IMR-90 (cell line): ENCODE data around the gene PIP5K1A. TPM values are rescaled to one million over a fixed set of nuclear protein-coding genes. Genes with fewer than 3 reads are reported as not detected.

Source experiments
- ATAC-seq: fragments of 200-7000 bp; cut with Tn5 transposase; 2 replicates; pipeline ENCODE4 v1.9.1; 2020; ENCODE audit warnings: low read depth, mild to moderate bottlenecking, moderate library complexity
- BruUV-seq: library from RNA; stranded (reverse); fragments of 400-500 nt; replicated peaks from 2 replicates; lab custom pipeline; 2021; lab: Mats Ljungman, UMichigan
- CTCF ChIA-PET: fragments of 300-600 bp; formaldehyde crosslinking; extraction: SDS; loops from one replicate; lab custom pipeline; 2021; ENCODE audit warnings: antibody characterized with exemption; lab: Yijun Ruan, JAX
- POLR2A ChIA-PET: fragments of 300-600 bp; sonication (Branson Sonifier 250); formaldehyde crosslinking; loops from one replicate; lab custom pipeline; 2022; ENCODE audit warnings: antibody characterized with exemption; ENCODE audit not compliant: unreplicated experiment; lab: Charles Lee
- DNase-seq: peaks from one replicate; pipeline ENCODE4 v3.0.0; 2013
- H2AFZ ChIP-seq: replicated peaks from 2 replicates; pipeline ENCODE3; 2013; ENCODE audit warnings: low read length, mild to moderate bottlenecking; ENCODE audit not compliant: poor library complexity
- H2AK5ac ChIP-seq: 2 replicates; pipeline ENCODE4 v1.6.1; 2013; ENCODE audit warnings: low read depth, low read length, inconsistent platforms
- H2AK9ac ChIP-seq: replicated peaks from 2 replicates; pipeline ENCODE3; 2013; ENCODE audit warnings: mild to moderate bottlenecking, low read depth, low read length, moderate library complexity; ENCODE audit not compliant: poor library complexity
- H2BK120ac ChIP-seq: 2 replicates; pipeline ENCODE4 v1.6.1; 2013; ENCODE audit warnings: low read depth, low read length, inconsistent platforms
- H2BK15ac ChIP-seq: 3 replicates; pipeline ENCODE4 v1.6.1; 2013; ENCODE audit warnings: low read depth, low read length, inconsistent platforms
- H2BK20ac ChIP-seq: 2 replicates; pipeline ENCODE4 v1.6.1; 2013; ENCODE audit warnings: low read depth, mild to moderate bottlenecking, inconsistent platforms, low read length, moderate library complexity
- H2BK5ac ChIP-seq: 2 replicates; pipeline ENCODE4 v1.6.1; 2013; ENCODE audit warnings: mild to moderate bottlenecking, low read depth, low read length, inconsistent platforms; ENCODE audit not compliant: poor library complexity, severe bottlenecking
- H3K14ac ChIP-seq: replicated peaks from 2 replicates; pipeline ENCODE4 v1.6.1; 2013; ENCODE audit warnings: low read depth, low read length, inconsistent platforms
- H3K18ac ChIP-seq: 2 replicates; pipeline ENCODE4 v1.6.1; 2013; ENCODE audit warnings: low read depth, low read length, control low read depth
- H3K23ac ChIP-seq: 2 replicates; pipeline ENCODE4 v1.6.1; 2013; ENCODE audit warnings: low read depth, low read length, inconsistent platforms
- H3K27ac ChIP-seq: 2 replicates; pipeline ENCODE4 v1.5.1; 2013; ENCODE audit warnings: mild to moderate bottlenecking, control low read depth, low read length; ENCODE audit not compliant: insufficient read depth
- H3K27me3 ChIP-seq: 2 replicates; pipeline ENCODE4 v1.6.1; 2013; ENCODE audit warnings: low read length; ENCODE audit not compliant: control insufficient read depth, insufficient read depth
- H3K36me3 ChIP-seq: 2 replicates; pipeline ENCODE4 v1.6.1; 2013; ENCODE audit warnings: low read length, mixed read lengths; ENCODE audit not compliant: control insufficient read depth, insufficient read depth
- H3K4ac ChIP-seq: 2 replicates; pipeline ENCODE4 v1.6.1; 2013; ENCODE audit warnings: low read depth, low read length, inconsistent platforms
- H3K4me1 ChIP-seq: 2 replicates; pipeline ENCODE4 v1.6.1; 2013; ENCODE audit warnings: low read length, mixed read lengths; ENCODE audit not compliant: control insufficient read depth, insufficient read depth
- H3K4me2 ChIP-seq: 2 replicates; pipeline ENCODE4 v1.6.1; 2013; ENCODE audit warnings: low read depth, mild to moderate bottlenecking, control low read depth, low read length, moderate library complexity
- H3K4me3 ChIP-seq: 2 replicates; pipeline ENCODE4 v1.5.1; 2013; ENCODE audit warnings: low read depth, mild to moderate bottlenecking, control low read depth, low read length, moderate library complexity; ENCODE audit not compliant: insufficient read depth
- H3K56ac ChIP-seq: 2 replicates; pipeline ENCODE4 v1.6.1; 2013; ENCODE audit warnings: low read length, inconsistent platforms; ENCODE audit not compliant: insufficient read depth; ENCODE audit errors: extremely low read depth
- H3K79me1 ChIP-seq, 2 experiments: 2 replicates each; pipeline ENCODE4 v1.6.1; 2013; ENCODE audit warnings: low read length in 2 of 2, inconsistent platforms in 1 of 2, low read depth in 1 of 2
- H3K9ac ChIP-seq: 2 replicates; pipeline ENCODE4 v1.6.1; 2013; ENCODE audit warnings: low read depth, low read length, control low read depth
- H3K9me1 ChIP-seq: 2 replicates; pipeline ENCODE4 v1.6.1; 2013; ENCODE audit warnings: low read length, inconsistent platforms; ENCODE audit not compliant: insufficient read depth
- H3K9me3 ChIP-seq: 2 replicates; pipeline ENCODE4 v1.6.1; 2013; ENCODE audit warnings: low read length; ENCODE audit not compliant: control insufficient read depth, insufficient read depth
- H4K20me1 ChIP-seq: 2 replicates; pipeline ENCODE4 v1.6.1; 2013; ENCODE audit warnings: low read length, inconsistent platforms; ENCODE audit not compliant: insufficient read depth
- H4K5ac ChIP-seq: 2 replicates; pipeline ENCODE4 v1.6.1; 2013; ENCODE audit warnings: mild to moderate bottlenecking, low read depth, low read length, control low read depth
- H4K8ac ChIP-seq, 2 experiments: 2 replicates each; pipeline ENCODE4 v1.6.1; 2013; ENCODE audit warnings: low read depth in 2 of 2, low read length in 2 of 2, control low read depth in 1 of 2, inconsistent platforms in 1 of 2
- H4K91ac ChIP-seq: 2 replicates; pipeline ENCODE4 v1.6.1; 2013; ENCODE audit warnings: low read depth, low read length, inconsistent platforms; ENCODE audit not compliant: insufficient read depth
- CEBPB ChIP-seq: IDR thresholded peaks from 2 replicates; pipeline ENCODE4 v1.6.1; 2012; ENCODE audit warnings: low read depth, low read length, improper control_type of control experiment
- MAZ ChIP-seq: IDR thresholded peaks from 2 replicates; pipeline ENCODE4 v1.6.1; 2012; ENCODE audit warnings: low read depth, mild to moderate bottlenecking, low read length, improper control_type of control experiment, moderate library complexity, borderline replicate concordance
- WGBS, 2 experiments: methylation state at CpG; one replicate each; pipeline versions ENCODE4 v1.1.5 to v1.1.7; 2013; ENCODE audit warnings: missing lambda C conversion rate in 2 of 2; ENCODE audit not compliant: insufficient read length in 1 of 2; ENCODE audit errors: extremely low coverage in 2 of 2; 5-methylcytosine and 5-hydroxymethylcytosine counted together
- dilution Hi-C: fragments of 300-500 bp; cut with HindIII; formaldehyde crosslinking; loops from one replicate; pipeline ENCODE4 v1.14.3; 2018; ENCODE audit warnings: low sequenced_read_pairs; ENCODE audit not compliant: unreplicated experiment
- in situ Hi-C: fragments of 300-500 bp; cut with MboI; formaldehyde crosslinking; loops from 3 replicates; pipeline ENCODE4 v1.14.3; 2019; ENCODE audit warnings: low sequenced_read_pairs, inconsistent platforms, mixed read lengths
- intact Hi-C: fragments of 100-400 bp; cut with micrococcal nuclease; formaldehyde crosslinking; loops from 2 replicates; pipeline ENCODE4 v1.10.0; 2022
- polyA plus RNA-seq, 3 experiments: library from polyadenylated mRNA; depleted of rRNA; stranded (reverse); fragments of >200 nt; gene quantifications; 2 replicates each; pipeline ENCODE4 v1.2.3, GENCODE V29; 2012; ENCODE audit warnings: low replicate concordance in 1 of 3
- total RNA-seq: library from RNA; depleted of rRNA; stranded (reverse); fragments of >200 nt; gene quantifications from 2 replicates; pipeline ENCODE4 v1.2.3, GENCODE V29; 2012

Gene PIP5K1A
- total and polyA plus RNA-seq, 2 of the 4 experiments (the other 2 are of a cell fraction), result 59.1 to 105 TPM

DNA sequence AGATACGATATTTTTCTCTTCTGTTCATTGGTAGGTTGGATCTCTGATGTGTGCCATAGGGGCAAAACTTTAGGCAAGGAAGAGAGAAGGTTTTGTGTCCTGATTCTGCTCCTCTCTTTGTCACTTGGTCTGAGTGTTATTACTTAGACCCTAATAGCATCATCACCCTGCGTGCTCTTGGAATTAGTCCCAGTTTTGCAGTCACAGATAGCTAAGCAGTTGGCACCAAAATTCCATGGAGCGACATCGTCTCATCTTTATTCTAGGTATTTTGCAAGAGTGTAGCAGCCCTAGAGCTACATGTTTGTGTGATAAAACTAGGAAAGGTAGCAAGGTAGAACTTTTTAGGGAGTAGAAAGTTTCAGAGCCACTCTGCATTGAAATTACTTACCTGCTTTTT, 23.8 kb downstream of the PIP5K1A start:
- ChIA-PET CTCF (interaction anchor here (0.8 kb wide), 1 partner anchor 119 kb away, joined by 3 read pairs; no protein-coding TSS in a partner anchor), POLR2A (no interaction called here)
- H2BK5ac ChIP-seq, result no peak overlapping the region
- H3K23ac ChIP-seq, result no peak overlapping the region
- peaks cover 13 to 66% of the 10 kb centered on the region in 2 experiments; a peak in 3 of 4 replicates for H3K79me1 ChIP-seq
- H2BK15ac ChIP-seq, result no peak overlapping the region
- H3K4me1 ChIP-seq, result no peaks in the 10 kb centered on the region; the same call in 1 of the 2 replicates
- H3K4ac ChIP-seq, result no peak overlapping the region
- H3K9me1 ChIP-seq, result peaks cover 15% of the 10 kb centered on the region
- H3K27ac ChIP-seq, result no peak overlapping the region
- no peak overlapping the region for H4K8ac ChIP-seq
- H2AFZ ChIP-seq, result no peak overlapping the region
- in situ Hi-C loops, result no loop called here
- H3K27me3 ChIP-seq, result no peaks in the 10 kb centered on the region
- TF ChIP-seq MAZ (no peak), CEBPB (peak; percentile 33; the same call in 1 of the 2 replicates)
- H4K5ac ChIP-seq, result no peak overlapping the region
- H2AK5ac ChIP-seq, result no peak overlapping the region
- DNase-seq (peak; percentile 33), ATAC-seq (peak; percentile 44)
- H2BK120ac ChIP-seq, result no peak overlapping the region
- intact Hi-C loops, result no loop called here
- no peak overlapping the region for H3K18ac ChIP-seq
- dilution Hi-C loops, result no loop called here
- no peak overlapping the region for H3K56ac ChIP-seq
- H2AK9ac ChIP-seq, result no peak overlapping the region
- H4K20me1 ChIP-seq, result peaks cover 76% of the 10 kb centered on the region
- no peak overlapping the region for H3K4me3 ChIP-seq
- peaks cover 18% of the 10 kb centered on the region for H3K36me3 ChIP-seq
- BruUV-seq, result no TSS peak
- no peak overlapping the region for H3K14ac ChIP-seq
- no CpG with 5 or more reads among the region's 4 CpGs for WGBS, 2 experiments
- H3K4me2 ChIP-seq, result no peak overlapping the region
- H3K9me3 ChIP-seq, result no peaks in the 10 kb centered on the region
- no peak overlapping the region for H3K9ac ChIP-seq
- no peak overlapping the region for H2BK20ac ChIP-seq
- no peak overlapping the region for H4K91ac ChIP-seq
